H1 (cell line): ENCODE data around the gene UBASH3B. TPM values are rescaled to one million over a fixed set of nuclear protein-coding genes. Genes with fewer than 3 reads are reported as not detected.

ENCODE experiments used
- CTCF ChIP-seq, 3 experiments: IDR thresholded peaks; 1 replicate in 2 of 3; 2 replicates in 1 of 3; pipeline versions ENCODE4 v1.5.1 to v1.6.1; 2011; ENCODE audit warnings: low read length in 3 of 3, mild to moderate bottlenecking in 3 of 3, inconsistent platforms in 2 of 3, low read depth in 1 of 3, moderate library complexity in 1 of 3; ENCODE audit not compliant: insufficient read depth in 1 of 3; ENCODE audit errors: control extremely low read depth in 1 of 3
- polyA plus RNA-seq, 7 experiments: library from polyadenylated mRNA; depleted of rRNA in 3 of 7; stranded (reverse) in 5 of 7; unstranded in 2 of 7; fragments of >200 nt in 5 of 7; fragments of 200-250 nt in 2 of 7; gene quantifications; 1 replicate in 5 of 7; 2 replicates in 1 of 7; 4 replicates in 1 of 7; pipeline versions ENCODE4 v1.2.1 to v1.2.3, GENCODE V29; 2011 to 2013; ENCODE audit warnings: missing spikeins in 2 of 7, mixed read lengths in 2 of 7
- total RNA-seq: library from RNA; stranded (reverse); fragmentation: NEBNext Ultra II Directional; extraction: Animal tissue kit (Norgen Biotek cat#: 25700); gene quantifications from 2 replicates; pipeline ENCODE4 v1.2.1, GENCODE V29; 2021

Gene UBASH3B
- total and polyA plus RNA-seq, 2 of the 8 experiments (the other 6 are each of a cell fraction or from before 2014, with no cell fraction given): 7.5 to 9.5 TPM

GRCh38 chr11:122796128-122796717 is 140.7 kb downstream of the UBASH3B start (continued):
- TF ChIP-seq CTCF (IDR thresholded peaks at IDR 0.05; ENCODE audit: control extremely low read depth in 1 of 3, insufficient read depth in 1 of 3, low read depth in 1 of 3, low read length in 3 of 3): peak; percentile 80 to 97 (median 89)
